Chondrocyte (in vitro differentiated cells): ENCODE measurements around the gene GSDMA. TPM values are rescaled to one million over a fixed set of nuclear protein-coding genes. Genes with fewer than 3 reads are reported as not detected.
"Not testable (repeated sequence)": the region's sequence is repeated elsewhere in the genome, so short reads cannot be mapped to it uniquely, and the experiment has no call there.

Experiments used
- DNase-seq: peaks from one replicate; pipeline ENCODE4 v3.0.0; 2021; ENCODE audit warnings: mixed read lengths, low spot score
- H3K27ac Mint-ChIP-seq: one replicate; pipeline ENCODE4 v1.8.0; 2021; ENCODE audit warnings: mild to moderate bottlenecking, moderate library complexity, mixed read lengths; ENCODE audit not compliant: unreplicated experiment
- H3K27me3 Mint-ChIP-seq: 2 replicates; pipeline ENCODE4 v1.8.0; 2021; ENCODE audit warnings: low read depth, mixed read lengths
- H3K36me3 Mint-ChIP-seq: 2 replicates; pipeline ENCODE4 v1.8.0; 2021; ENCODE audit warnings: low read depth, mixed read lengths
- H3K4me1 Mint-ChIP-seq: 2 replicates; pipeline ENCODE4 v1.8.0; 2021; ENCODE audit warnings: low read depth, mild to moderate bottlenecking, mixed read lengths
- H3K4me3 Mint-ChIP-seq: one replicate; pipeline ENCODE4 v1.8.0; 2021; ENCODE audit warnings: mild to moderate bottlenecking, moderate library complexity, mixed read lengths; ENCODE audit not compliant: unreplicated experiment
- H3K9me3 Mint-ChIP-seq: 2 replicates; pipeline ENCODE4 v1.8.0; 2021; ENCODE audit warnings: low read depth, mixed read lengths
- CTCF ChIP-seq: fragments of 200-600 bp; sonication (generic); IDR thresholded peaks from 2 replicates; pipeline ENCODE4 v1.5.0; 2021; ENCODE audit warnings: antibody characterized with exemption, mild to moderate bottlenecking, moderate library complexity
- total RNA-seq: library from RNA; stranded (reverse); gene quantifications from 3 replicates; pipeline ENCODE4 v1.2.1, GENCODE V29; 2021

GSDMA gene
- total RNA-seq, 1 donor from 2014 or later, result not detected

GRCh38 chr17:40000161-40000560 lies 37.4 kb downstream of the GSDMA start:
- Mint-ChIP-seq H3K9me3 (peaks cover under 1% of the 10 kb centered on the region), H3K4me1 (no peaks in the 10 kb centered on the region), H3K27me3 (no peaks in the 10 kb centered on the region), H3K36me3 (peaks cover 16% of the 10 kb centered on the region), H3K27ac (no peak overlapping the region), H3K4me3 (no peak overlapping the region)
- no peak for DNase-seq
- TF ChIP-seq CTCF, result no peak

DNA sequence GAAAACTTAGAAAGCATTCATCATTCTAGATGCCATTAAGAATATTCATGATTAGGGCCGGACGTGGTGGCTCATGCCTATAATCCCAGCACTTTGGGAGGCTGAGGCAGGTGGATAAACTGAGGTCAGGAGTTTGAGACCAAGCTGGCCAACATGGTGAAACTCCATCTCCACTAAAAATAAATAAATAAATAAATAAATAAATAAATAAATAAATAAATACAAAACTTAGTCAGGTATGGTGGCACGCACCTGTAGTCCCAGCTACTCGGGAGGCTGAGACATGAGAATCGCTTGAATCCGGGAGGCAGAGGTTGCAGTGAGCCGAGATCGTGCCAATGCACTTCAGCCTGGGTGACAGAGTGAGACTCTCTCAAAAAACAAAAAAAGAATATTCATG lies 38.5 kb downstream of the GSDMA start:
- H3K27me3 Mint-ChIP-seq, DNase-seq: not testable (repeated sequence)

GRCh38 chr17:40004072-40004471 lies 41.3 kb downstream of the GSDMA start:
- Mint-ChIP-seq H3K27me3 (no peaks in the 10 kb centered on the region), H3K4me1 (no peaks in the 10 kb centered on the region), H3K36me3 (no peaks in the 10 kb centered on the region), H3K27ac (no peak overlapping the region), H3K4me3 (no peak overlapping the region), H3K9me3 (peaks cover 3% of the 10 kb centered on the region)
- no peak for TF ChIP-seq CTCF
- no peak for DNase-seq

More for the DNA sequence above, 38.5 kb downstream of the GSDMA start:
- not testable (repeated sequence) for H3K4me3 Mint-ChIP-seq, H3K27ac Mint-ChIP-seq, H3K9me3 Mint-ChIP-seq, H3K36me3 Mint-ChIP-seq, H3K4me1 Mint-ChIP-seq

DNA sequence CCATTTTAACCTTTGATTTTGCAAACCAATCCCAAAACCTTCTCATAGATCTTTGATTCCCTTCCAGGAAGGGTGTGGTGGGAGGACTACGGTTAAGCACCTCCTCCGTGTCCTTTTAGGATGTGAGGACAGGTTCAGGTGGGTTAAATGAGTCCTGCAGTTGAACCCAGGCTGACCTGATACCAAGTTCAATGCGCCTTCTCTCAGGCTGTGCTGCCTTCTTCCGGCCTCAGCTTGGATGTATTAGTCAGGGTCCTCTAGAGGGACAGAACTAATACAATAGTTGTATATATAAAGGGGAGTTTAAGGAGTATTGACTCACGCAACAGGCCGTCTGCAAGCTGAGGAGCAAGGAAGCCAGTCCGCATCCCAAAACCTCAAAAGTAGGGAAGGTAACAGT lies 41.9 kb downstream of the GSDMA start:
- Mint-ChIP-seq H3K36me3 (no peaks in the 10 kb centered on the region), H3K4me3 (no peak overlapping the region), H3K4me1 (no peaks in the 10 kb centered on the region), H3K27me3 (no peaks in the 10 kb centered on the region), H3K9me3 (peaks cover 3% of the 10 kb centered on the region), H3K27ac (no peak overlapping the region)
- no peak for TF ChIP-seq CTCF
- no peak for DNase-seq

DNA sequence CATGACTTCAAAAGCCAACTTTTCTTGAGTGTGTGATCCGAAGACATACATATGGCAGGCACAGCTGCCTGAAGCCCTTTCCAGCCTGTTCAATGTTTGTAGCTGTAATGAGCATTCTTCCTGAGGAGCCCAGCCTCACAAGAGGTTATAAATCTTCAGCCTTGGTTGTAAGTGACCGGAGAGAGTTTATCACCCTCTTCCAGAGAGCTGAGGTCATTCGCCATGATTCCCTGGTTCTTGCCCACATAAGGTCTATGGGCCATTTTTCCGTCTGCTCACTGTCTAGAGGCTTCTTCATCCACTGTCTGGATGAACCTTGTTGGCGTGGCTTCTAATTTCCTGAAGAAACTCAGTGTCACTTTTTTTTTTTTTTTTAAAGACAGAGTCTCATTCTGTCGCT lies 42.7 kb downstream of the GSDMA start:
- no peak overlapping the region for H3K4me3 Mint-ChIP-seq
- H3K27ac Mint-ChIP-seq, result no peak overlapping the region
- no peak for DNase-seq

GRCh38 chr17:40010946-40011500 lies 48.2 kb downstream of the GSDMA start:
- not testable (repeated sequence) for H3K4me3 Mint-ChIP-seq, H3K4me1 Mint-ChIP-seq, H3K27ac Mint-ChIP-seq, H3K27me3 Mint-ChIP-seq, H3K9me3 Mint-ChIP-seq, H3K36me3 Mint-ChIP-seq, DNase-seq

More for the DNA sequence above, 42.7 kb downstream of the GSDMA start:
- TF ChIP-seq CTCF, result no peak
- Mint-ChIP-seq H3K27me3 (no peaks in the 10 kb centered on the region), H3K4me1 (no peaks in the 10 kb centered on the region), H3K36me3 (no peaks in the 10 kb centered on the region), H3K9me3 (peaks cover 3% of the 10 kb centered on the region)

DNA sequence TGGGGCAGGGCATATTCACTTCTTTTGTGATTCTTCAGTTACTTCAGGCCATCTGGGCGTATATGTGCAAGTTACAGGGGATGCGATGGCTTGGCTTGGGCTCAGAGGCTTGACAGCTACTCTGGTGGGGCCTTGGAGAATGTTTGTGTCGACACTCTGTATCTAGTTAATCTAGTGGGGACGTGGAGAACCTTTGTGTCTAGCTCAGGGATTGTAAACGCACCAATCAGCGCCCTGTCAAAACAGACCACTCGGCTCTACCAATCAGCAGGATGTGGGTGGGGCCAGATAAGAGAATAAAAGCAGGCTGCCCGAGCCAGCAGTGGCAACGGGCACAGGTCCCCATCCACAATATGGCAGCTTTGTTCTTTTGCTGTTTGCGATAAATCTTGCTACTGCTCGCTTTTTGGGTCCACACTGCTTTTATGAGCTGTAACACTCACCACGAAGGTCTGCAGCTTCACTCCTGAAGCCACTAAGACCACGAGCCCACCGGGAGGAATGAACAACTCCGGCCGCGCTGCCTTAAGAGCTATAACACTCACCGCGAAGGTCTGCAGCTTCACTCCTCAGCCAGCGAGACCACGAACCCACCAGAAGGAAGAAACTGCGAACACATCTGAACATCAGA lies 49.3 kb downstream of the GSDMA start:
- H3K27ac Mint-ChIP-seq, H3K4me1 Mint-ChIP-seq, DNase-seq, H3K27me3 Mint-ChIP-seq, H3K4me3 Mint-ChIP-seq, H3K9me3 Mint-ChIP-seq, H3K36me3 Mint-ChIP-seq: not testable (repeated sequence)
